Liver (tissue), 9 donors: ENCODE results near the gene TFDP1. TPM values are rescaled to one million over a fixed set of nuclear protein-coding genes. Genes with fewer than 3 reads are reported as not detected.

Source experiments
- DNase-seq: peaks from one replicate; pipeline ENCODE4 v3.0.0-alpha.2; 2017; ENCODE audit warnings: low spot score
- H3K27ac ChIP-seq, 2 donors: one replicate each; pipeline ENCODE4 v1.7.0; 2013; ENCODE audit warnings: inconsistent platforms in 2 of 2, low read length in 2 of 2, control low read depth in 1 of 2, low read depth in 1 of 2, mild to moderate bottlenecking in 1 of 2
- H3K27me3 ChIP-seq, 4 donors: one replicate each; pipeline versions ENCODE4 v1.6.1 to v1.7.0; 2013; ENCODE audit warnings: low read length in 3 of 4, inconsistent platforms in 1 of 4, mild to moderate bottlenecking in 1 of 4, moderate library complexity in 1 of 4; ENCODE audit not compliant: control insufficient read depth in 4 of 4, insufficient read depth in 4 of 4
- H3K36me3 ChIP-seq, 4 donors: one replicate each; pipeline versions ENCODE4 v1.6.1 to v1.7.0; 2013; ENCODE audit warnings: low read length in 3 of 4, mild to moderate bottlenecking in 3 of 4, low read depth in 1 of 4, moderate library complexity in 1 of 4; ENCODE audit not compliant: control insufficient read depth in 4 of 4, insufficient read depth in 3 of 4
- H3K4me1 ChIP-seq, 4 donors: one replicate each; pipeline versions ENCODE4 v1.6.1 to v1.7.0; 2013; ENCODE audit warnings: low read length in 3 of 4, mild to moderate bottlenecking in 3 of 4, moderate library complexity in 1 of 4; ENCODE audit not compliant: control insufficient read depth in 4 of 4, insufficient read depth in 4 of 4
- H3K4me3 ChIP-seq, 3 donors: one replicate each; pipeline versions ENCODE4 v1.6.1 to v1.7.0; 2013; ENCODE audit warnings: low read length in 3 of 3, control low read depth in 1 of 3, low read depth in 1 of 3, mild to moderate bottlenecking in 1 of 3
- H3K9ac ChIP-seq, 2 donors: one replicate each; pipeline ENCODE4 v1.7.0; 2013; ENCODE audit warnings: low read length in 2 of 2, mild to moderate bottlenecking in 2 of 2, moderate library complexity in 2 of 2, control low read depth in 1 of 2, low read depth in 1 of 2
- H3K9me3 ChIP-seq, 4 donors: one replicate each; pipeline versions ENCODE4 v1.6.1 to v1.7.0; 2013; ENCODE audit warnings: low read length in 3 of 4; ENCODE audit not compliant: control insufficient read depth in 4 of 4
- ATF3 ChIP-seq: IDR thresholded peaks from 2 replicates; pipeline ENCODE4 v1.6.1; 2016; ENCODE audit warnings: antibody characterized with exemption
- CTCF ChIP-seq: fragments of 150-350 bp; IDR thresholded peaks from 2 replicates; pipeline ENCODE4 v1.5.1; 2017; ENCODE audit warnings: improper control_type of control experiment, low read depth, low read length; ENCODE audit not compliant: missing input control
- EGR1 ChIP-seq, 2 donors: IDR thresholded peaks; 2 replicates each; pipeline ENCODE4 v1.6.1; 2016 to 2018; ENCODE audit warnings: antibody characterized with exemption in 2 of 2, low read depth in 2 of 2
- FOXA1 ChIP-seq: IDR thresholded peaks from 2 replicates; pipeline ENCODE4 v1.6.1; 2016; ENCODE audit warnings: antibody characterized with exemption
- FOXA2 ChIP-seq: IDR thresholded peaks from 2 replicates; pipeline ENCODE4 v1.6.1; 2016; ENCODE audit warnings: antibody characterized with exemption
- GABPA ChIP-seq, 2 donors: IDR thresholded peaks in 1 of 2; conservative IDR thresholded peaks in 1 of 2; 2 replicates each; pipeline ENCODE4 v1.6.1; 2016; ENCODE audit warnings: antibody characterized with exemption in 2 of 2, mild to moderate bottlenecking in 1 of 2, moderate library complexity in 1 of 2
- HNF4A ChIP-seq, 2 donors: conservative IDR thresholded peaks; 2 replicates each; pipeline ENCODE4 v1.6.1; 2016; ENCODE audit warnings: antibody characterized with exemption in 2 of 2, mild to moderate bottlenecking in 2 of 2
- HNF4G ChIP-seq: IDR thresholded peaks from 2 replicates; pipeline ENCODE4 v1.6.1; 2016; ENCODE audit warnings: antibody characterized with exemption
- JUND ChIP-seq, 2 donors: IDR thresholded peaks; 2 replicates each; pipeline ENCODE4 v1.6.1; 2016; ENCODE audit warnings: antibody characterized with exemption in 2 of 2
- NR2F2 ChIP-seq: IDR thresholded peaks from 2 replicates; pipeline ENCODE4 v1.6.1; 2016; ENCODE audit warnings: antibody characterized with exemption
- RAD21 ChIP-seq, 2 donors: IDR thresholded peaks; 2 replicates each; pipeline ENCODE4 v1.6.1; 2016; ENCODE audit warnings: antibody characterized with exemption in 2 of 2, mild to moderate bottlenecking in 2 of 2
- REST ChIP-seq: IDR thresholded peaks from 2 replicates; pipeline ENCODE4 v1.6.1; 2016; ENCODE audit warnings: antibody characterized with exemption, mild to moderate bottlenecking
- RXRA ChIP-seq, 2 donors: IDR thresholded peaks; 2 replicates each; pipeline ENCODE4 v1.6.1; 2017 to 2018; ENCODE audit warnings: antibody characterized with exemption in 2 of 2, mild to moderate bottlenecking in 1 of 2
- SP1 ChIP-seq: IDR thresholded peaks from 2 replicates; pipeline ENCODE4 v1.6.1; 2018; ENCODE audit warnings: antibody characterized with exemption, mild to moderate bottlenecking
- TAF1 ChIP-seq: conservative IDR thresholded peaks from 2 replicates; pipeline ENCODE4 v1.6.1; 2016; ENCODE audit warnings: antibody characterized with exemption, mild to moderate bottlenecking
- YY1 ChIP-seq: IDR thresholded peaks from 2 replicates; pipeline ENCODE4 v1.6.1; 2016; ENCODE audit warnings: antibody characterized with exemption, mild to moderate bottlenecking
- WGBS: extraction: QIAGEN DNeasy Blood & Tissue Kit; methylation state at CpG from one replicate; pipeline ENCODE4 v1.1.7; 2013; 5-methylcytosine and 5-hydroxymethylcytosine counted together
- polyA plus RNA-seq, 2 donors: library from polyadenylated mRNA; stranded (reverse) in 1 of 2; unstranded in 1 of 2; fragments of 200-250 nt in 1 of 2; fragments of >200 nt in 1 of 2; fragmentation: Nextera tagmentation in 1 of 2; extraction: Ambion mirVana in 1 of 2; gene quantifications; one replicate each; pipeline versions ENCODE4 v1.2.1 to v1.2.3, GENCODE V29; 2013 to 2015
- total RNA-seq, 2 donors: library from RNA; depleted of rRNA; stranded (reverse); fragments of >200 nt; gene quantifications; one replicate each; pipeline ENCODE4 v1.2.3, GENCODE V29; 2014
- TF ChIP-seq, protein P1 (sequence below): IDR thresholded peaks from 2 replicates; pipeline ENCODE4 v1.6.1; 2016; ENCODE audit warnings: antibody characterized with exemption
- TF ChIP-seq, protein P2 (sequence below): IDR thresholded peaks from 2 replicates; pipeline ENCODE4 v1.6.1; 2016; ENCODE audit warnings: antibody characterized with exemption
- donor health status: healthy.
- donor health status: healthy.
- donor health status: healthy.
- donor health status: healthy.
- donor health status: healthy.

The TFDP1 gene
- total and polyA plus RNA-seq, 4 donors, result 9.9 to 140 (median 17.8) TPM

DNA sequence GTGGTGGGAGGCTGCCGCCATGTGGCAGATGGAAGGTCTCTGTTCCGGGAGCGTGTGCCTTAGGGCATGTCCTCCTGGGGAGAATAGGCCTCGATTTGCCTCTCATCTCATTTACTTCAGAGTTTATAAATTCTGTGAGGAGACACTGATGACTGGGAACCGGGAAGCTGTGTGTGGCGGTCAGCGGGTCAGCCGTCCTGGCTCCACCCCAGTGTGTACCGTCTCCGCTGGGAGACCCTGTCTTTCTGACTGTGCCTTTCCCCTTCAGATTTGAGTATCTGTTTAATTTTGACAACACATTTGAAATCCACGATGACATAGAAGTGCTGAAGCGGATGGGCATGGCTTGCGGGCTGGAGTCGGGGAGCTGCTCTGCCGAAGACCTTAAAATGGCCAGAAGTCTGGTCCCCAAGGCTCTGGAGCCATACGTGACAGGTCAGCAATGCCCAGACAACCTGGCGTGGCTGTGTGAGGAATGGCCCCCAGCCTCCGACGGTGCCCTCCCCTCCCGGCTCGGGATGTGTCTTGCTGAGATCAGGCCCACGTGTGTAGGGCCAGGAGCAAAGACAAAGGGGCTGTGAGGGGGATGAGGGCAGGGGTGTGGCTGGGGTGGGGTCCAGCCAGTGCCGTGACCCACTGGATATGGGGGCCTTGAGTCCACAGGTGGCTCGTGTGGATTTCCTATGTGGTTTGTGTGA is 51.9 kb downstream of the TFDP1 start:
- DNase-seq, result no peak
- H3K9ac ChIP-seq, result no peak overlapping the region
- no peak for TF ChIP-seq FOXA2
- TF ChIP-seq, protein P1, sequence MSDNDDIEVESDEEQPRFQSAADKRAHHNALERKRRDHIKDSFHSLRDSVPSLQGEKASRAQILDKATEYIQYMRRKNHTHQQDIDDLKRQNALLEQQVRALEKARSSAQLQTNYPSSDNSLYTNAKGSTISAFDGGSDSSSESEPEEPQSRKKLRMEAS, result no peak
- TF ChIP-seq, protein P2, sequence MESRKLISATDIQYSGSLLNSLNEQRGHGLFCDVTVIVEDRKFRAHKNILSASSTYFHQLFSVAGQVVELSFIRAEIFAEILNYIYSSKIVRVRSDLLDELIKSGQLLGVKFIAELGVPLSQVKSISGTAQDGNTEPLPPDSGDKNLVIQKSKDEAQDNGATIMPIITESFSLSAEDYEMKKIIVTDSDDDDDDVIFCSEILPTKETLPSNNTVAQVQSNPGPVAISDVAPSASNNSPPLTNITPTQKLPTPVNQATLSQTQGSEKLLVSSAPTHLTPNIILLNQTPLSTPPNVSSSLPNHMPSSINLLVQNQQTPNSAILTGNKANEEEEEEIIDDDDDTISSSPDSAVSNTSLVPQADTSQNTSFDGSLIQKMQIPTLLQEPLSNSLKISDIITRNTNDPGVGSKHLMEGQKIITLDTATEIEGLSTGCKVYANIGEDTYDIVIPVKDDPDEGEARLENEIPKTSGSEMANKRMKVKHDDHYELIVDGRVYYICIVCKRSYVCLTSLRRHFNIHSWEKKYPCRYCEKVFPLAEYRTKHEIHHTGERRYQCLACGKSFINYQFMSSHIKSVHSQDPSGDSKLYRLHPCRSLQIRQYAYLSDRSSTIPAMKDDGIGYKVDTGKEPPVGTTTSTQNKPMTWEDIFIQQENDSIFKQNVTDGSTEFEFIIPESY, result no peak
- TF ChIP-seq NR2F2, result no peak
- no peak for TF ChIP-seq HNF4A (conservative IDR thresholded peaks at IDR 0.05)
- TF ChIP-seq YY1, result no peak
- no peak for TF ChIP-seq RAD21 (IDR thresholded peaks at IDR 0.05)
- TF ChIP-seq GABPA (IDR thresholded peaks at IDR 0.05 in 1 of 2, conservative IDR thresholded peaks at IDR 0.05 in 1 of 2), result no peak
- no peak for TF ChIP-seq CTCF
- TF ChIP-seq TAF1, result no peak
- TF ChIP-seq JUND (IDR thresholded peaks at IDR 0.05), result no peak
- no peak for TF ChIP-seq ATF3
- no peak for TF ChIP-seq REST
- TF ChIP-seq HNF4G, result no peak
- no peak for TF ChIP-seq FOXA1
- TF ChIP-seq EGR1 (IDR thresholded peaks at IDR 0.05; ENCODE audit: low read depth in 2 of 2), result no peak
- no peak for TF ChIP-seq SP1
- TF ChIP-seq RXRA (IDR thresholded peaks at IDR 0.05), result no peak
- no peaks in the 10 kb centered on the region for H3K27me3 ChIP-seq
- peaks cover 10 to 77% (median 53%) of the 10 kb centered on the region in 4 donors for H3K36me3 ChIP-seq
- H3K4me1 ChIP-seq, result no peaks in the 10 kb centered on the region
- H3K9me3 ChIP-seq, result no peaks in the 10 kb centered on the region
- H3K27ac ChIP-seq, result no peak overlapping the region
- H3K4me3 ChIP-seq, result no peak overlapping the region
- 97% methylated on average over 24 of the region's 24 CpGs for WGBS
